Activated CD4-positive, alpha-beta T cell treated with anti-CD3 and anti-CD28 coated beads for 48 hours (primary cell): ENCODE data around the gene PID1.
"Not testable (repeated sequence)": the region's sequence is repeated elsewhere in the genome, so short reads cannot be mapped to it uniquely, and the experiment has no call there.

Experiments
- DNase-seq: peaks from one replicate; pipeline ENCODE4 v3.0.0-alpha.2; 2020

The PID1 gene

DNA sequence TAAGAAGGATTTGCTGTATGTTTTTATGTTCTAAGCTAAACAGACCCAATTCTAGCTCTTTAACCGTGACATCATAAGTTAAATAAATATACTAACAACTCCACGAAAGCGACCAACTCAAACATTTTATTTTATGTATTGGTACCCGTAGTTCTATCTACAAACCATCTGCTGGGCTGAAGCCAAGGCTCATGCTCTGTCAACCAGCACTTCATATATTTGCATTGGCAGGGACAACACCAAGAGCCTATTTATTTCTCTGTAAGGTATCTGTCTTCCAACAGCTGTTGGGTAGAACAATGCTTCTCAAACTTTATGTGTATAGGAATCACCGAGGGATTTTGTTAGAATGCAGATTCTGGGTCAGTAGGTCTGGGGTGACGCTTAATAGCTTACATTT lies 64.5 kb downstream of the PID1 start:
- DNase-seq = no peak

GRCh38 chr2:229205704-229206103 lies 65.4 kb downstream of the PID1 start:
- no peak for DNase-seq

DNA sequence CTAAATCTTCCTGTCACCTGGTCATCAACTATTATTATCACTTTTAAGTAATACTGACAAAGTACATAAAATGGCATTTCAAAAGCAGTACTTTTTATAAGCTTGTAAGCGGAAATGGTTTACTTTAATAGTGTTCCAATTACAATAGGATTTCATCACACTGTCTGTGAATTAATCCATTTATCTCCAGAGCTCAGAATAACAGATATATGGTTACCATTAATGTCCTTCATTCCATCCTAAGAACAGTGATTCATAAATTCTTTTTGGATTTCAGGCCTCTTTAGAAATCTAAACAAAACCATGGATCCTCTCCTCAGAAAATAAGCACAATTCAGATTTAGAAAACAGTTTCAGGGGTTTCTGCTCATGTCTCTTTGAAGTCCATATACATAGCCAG lies 68.4 kb downstream of the PID1 start:
- DNase-seq = no peak

- DNase-seq = no peak
Observed at GRCh38 chr2:229201521-229201920, 69.6 kb downstream of the PID1 start.

DNA sequence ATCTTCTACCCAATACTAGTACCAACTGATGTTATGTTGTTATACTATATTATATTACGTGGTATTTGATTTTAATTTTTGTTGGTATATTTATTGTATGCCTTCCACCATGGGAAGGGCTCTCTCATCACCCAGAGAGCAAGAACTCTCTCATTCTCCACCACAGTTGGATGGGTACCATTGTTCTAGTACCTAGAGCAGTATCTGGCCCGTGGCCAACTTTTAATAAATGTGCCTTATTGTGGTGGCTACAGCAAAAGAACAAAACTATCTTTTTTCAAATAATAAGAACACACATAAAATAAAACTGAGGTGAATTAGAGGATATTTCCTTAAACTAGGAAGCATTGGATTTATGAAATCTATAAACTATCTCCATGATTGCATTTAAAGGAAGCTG lies 71.8 kb downstream of the PID1 start:
- no peak for DNase-seq

DNA sequence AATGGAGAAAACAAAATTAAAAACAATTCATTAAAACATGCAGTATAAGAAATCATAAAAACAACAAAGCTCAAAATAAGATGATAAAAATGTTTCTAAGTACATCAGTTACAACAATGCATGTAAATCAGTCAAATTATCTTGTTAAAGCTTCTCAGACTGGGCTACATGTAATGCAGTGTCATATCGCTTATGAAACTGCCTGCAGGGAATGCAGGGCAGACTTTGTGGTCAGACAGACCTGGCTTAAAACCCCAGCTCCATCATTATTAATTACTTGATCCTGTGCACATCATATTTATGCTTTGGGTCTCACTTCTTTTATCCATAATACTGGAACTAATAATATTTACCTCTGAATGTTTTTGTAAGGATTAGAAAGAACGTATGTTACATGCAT lies 74.6 kb downstream of the PID1 start:
- DNase-seq = no peak

DNA sequence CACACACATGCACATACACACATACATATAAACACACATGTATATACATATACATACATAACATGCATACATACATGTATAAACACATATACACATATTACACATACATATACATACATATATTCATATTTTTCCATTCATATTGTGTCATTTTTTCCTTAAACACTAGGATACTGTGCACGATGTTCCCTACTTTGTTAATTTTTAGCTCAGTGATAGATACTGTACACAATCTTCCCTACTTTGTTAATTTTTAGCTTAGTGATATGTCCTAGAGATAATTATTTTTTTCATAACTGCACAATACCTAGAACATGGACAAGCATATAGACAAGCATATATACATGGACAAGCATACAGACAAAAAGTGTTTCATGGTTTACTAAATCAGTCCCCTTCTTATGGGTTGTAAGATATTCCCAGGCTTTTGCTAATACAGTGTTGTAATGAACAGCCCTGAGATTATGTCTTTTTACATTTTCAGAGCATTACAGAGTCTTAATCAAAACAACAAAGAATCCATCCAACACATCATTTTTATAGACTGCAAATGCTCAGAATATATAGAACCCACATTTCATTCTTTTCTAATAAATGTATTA lies 75.6 kb downstream of the PID1 start:
- DNase-seq = no peak

DNA sequence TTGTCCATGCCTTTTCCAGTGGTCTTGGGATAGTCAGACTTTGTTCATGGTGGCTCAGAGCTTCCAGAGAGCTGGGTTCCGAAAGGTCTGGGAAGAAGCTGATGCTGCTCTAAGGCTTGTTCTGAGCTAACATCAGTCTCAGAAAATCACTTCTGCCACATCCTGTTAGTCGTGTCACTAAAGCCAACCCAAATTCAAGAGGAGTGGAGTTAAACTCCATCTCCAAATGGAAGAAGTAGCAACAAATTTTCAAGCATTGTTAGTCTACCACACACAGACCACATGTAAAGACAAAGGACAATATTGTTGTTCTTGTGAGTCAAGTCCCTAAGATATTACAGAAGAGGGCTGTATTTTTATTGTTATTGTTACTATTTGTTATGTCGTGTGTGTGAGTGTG lies 77.8 kb downstream of the PID1 start:
- no peak for DNase-seq

DNA sequence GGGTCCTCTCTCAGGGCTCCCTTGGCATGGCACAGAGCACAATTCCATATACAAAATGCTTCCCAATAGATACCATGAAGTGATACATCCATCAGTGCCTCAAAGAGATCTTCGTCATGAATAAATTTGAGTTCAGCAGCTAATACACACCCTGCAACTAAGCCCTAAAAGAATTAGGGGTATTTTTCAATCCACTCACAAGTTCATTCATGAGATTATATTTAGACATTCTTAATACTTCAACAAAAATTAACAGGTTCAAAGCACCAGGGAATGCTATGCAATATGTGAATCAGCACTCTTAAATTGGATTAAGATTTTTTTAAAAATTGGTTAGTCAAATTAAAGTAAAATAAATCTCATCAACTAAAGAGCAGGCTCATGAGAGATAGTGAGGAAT lies 79.7 kb downstream of the PID1 start:
- DNase-seq = no peak

DNA sequence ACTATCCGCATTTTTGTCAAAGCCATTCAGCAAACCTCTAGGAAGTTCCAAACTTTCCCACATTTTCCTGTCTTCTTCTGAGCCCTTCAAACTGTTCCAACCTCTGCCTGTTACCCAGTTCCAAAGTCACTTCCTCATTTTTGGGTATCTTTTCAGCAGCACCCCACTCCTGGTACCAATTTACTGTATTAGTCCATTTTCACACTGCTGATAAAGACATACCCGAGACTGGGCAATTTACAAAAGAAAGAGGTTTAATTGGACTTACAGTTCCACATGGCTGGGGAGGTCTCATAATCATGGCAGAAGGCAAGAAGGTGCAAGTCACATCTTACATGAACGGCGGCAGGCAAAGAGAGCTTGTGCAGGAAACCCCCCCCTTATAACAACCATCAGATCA lies 84.0 kb downstream of the PID1 start:
- not testable (repeated sequence) for DNase-seq

DNA sequence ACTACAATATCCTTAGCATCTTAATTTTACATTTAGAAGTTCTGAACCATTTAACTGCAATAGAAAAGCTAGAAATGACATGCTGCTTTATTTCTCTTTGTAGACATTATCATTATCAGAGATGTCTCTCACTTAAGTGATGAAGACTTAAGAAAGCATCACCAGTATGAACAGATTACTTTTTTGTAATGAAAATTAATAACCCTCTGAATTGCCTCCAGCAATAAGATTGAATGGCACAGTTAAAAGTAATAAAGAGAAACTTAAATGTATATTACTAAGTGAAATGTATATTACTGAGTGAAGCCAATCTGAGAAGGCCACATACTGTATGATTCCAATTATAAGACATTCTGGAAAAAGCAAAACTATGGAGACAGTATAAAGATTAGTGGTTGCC lies 89.4 kb downstream of the PID1 start:
- no peak for DNase-seq

GRCh38 chr2:229180658-229181057 lies 90.4 kb downstream of the PID1 start:
- DNase-seq = no peak

DNA sequence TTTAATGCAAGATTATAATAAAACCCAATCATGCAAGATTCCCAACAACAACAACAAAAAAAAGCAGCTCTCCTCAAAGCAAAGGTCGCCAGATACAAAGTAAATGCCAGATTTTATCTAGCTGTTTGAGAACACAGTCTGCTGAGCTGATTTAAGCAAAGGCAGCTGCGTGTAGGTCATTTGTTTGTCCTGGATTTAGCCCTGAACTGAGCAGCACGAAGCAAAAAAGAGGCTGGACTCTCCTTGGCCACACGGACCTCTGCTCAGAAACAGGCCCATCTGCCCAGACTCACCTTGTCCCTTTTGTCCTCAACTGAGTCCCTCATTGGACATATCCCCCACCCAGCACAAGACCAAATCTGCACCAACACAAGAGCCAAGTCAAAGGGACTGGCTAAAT lies 91.5 kb downstream of the PID1 start:
- DNase-seq = no peak

GRCh38 chr2:229178706-229179105 lies 92.4 kb downstream of the PID1 start:
- no peak for DNase-seq

GRCh38 chr2:229178117-229178516 lies 93.0 kb downstream of the PID1 start:
- no peak for DNase-seq

GRCh38 chr2:229176136-229176535 lies 95.0 kb downstream of the PID1 start:
- no peak for DNase-seq

- DNase-seq = no peak
Observed at GRCh38 chr2:229175497-229175863, 95.6 kb downstream of the PID1 start.

DNA sequence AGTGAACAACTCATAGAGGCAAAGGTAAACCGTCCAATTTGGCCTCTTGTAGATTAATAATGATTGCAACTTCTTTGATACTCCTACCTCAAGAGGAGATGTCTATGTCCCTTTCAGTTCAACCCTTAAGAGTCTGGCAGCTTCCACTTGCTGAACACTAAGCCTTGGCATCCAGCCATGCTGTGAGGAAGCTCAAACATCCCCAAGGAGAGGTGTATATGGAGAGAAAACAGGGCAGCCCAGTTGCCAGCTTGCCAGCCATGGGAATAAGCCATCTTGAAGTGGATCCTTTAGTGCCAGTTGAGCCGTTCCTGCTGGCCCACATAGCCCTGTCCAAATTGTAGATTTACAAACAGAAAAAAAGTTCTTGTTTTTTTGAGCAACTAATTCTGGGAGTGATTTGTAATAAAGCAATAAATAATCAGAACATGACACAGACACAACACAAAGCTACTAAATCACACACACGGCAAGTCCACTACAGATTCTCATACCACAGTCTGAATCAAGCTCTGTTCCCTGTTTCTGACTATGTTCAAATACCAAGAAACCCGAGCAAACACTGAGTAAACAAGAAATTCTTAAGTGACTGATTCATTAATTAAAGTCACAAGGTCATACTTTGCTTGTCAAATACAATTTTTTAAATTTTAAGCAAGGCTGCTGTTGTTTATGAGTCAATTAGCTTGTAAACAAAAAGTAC lies 96.1 kb downstream of the PID1 start:
- DNase-seq = no peak

DNA sequence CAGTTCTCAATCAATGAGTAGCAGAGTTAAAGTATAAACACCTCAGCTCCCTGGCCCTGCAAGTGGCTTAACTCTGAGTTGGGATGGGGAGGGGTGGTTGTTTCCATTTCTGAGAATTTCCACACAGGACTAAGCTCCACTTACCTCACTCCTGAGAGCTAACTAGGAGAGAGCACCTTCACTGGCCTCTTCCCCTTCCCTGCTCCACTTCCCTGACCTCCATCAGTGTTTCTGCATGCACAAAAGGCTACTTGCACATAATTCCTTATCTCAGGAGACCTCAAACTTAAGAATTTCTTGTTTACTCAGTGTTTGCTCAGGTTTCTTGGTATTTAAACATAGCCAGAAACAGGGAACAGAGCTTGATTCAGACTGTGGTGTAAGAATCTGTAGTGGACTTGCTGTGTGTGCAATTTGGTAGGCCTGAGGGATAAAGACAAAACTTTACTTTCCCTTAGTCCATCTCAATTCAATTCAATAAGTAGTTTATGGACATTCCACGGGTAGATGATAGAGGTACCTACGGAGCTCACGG lies 97.2 kb downstream of the PID1 start:
- no peak for DNase-seq

DNA sequence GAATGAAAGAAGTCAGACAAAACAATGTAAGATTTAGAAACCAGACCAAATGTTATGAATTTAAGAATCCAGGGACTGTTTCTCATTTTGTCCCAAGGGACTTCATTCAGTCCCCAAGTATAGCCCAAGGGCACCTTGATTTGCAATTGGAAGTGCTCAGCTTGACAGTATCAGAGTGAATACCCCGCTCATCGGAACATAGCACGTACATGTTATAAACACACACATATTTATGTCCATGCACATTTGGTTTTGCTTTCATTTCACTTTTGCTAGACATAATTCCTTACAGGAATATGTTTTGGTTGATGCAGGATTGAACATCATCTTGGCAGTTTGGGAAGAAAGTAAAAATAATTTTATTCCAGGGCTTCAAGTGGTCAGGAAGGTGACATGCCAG lies 100.2 kb downstream of the PID1 start:
- DNase-seq = no peak

- no peak for DNase-seq
Observed at GRCh38 chr2:229170171-229170570, 100.9 kb downstream of the PID1 start.

DNA sequence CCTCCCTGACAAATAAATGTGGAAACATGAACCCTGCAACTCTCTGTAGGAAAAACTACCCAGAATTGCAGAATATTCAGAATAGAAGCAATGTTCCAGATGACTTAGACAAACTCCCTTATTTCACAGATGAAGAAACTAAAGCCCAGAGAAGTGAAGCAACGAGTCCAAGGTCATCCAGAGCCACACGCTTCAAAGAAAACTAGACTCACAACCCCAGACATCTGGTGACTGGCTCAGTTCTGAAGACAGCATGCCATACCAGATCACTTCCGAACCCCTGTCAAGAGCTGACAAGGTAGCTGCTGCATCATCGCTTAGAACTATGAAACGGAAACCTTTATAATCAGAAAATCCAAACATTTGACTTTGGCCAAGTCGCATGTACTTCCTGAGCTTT lies 101.3 kb downstream of the PID1 start:
- no peak for DNase-seq

- no peak for DNase-seq
Observed at GRCh38 chr2:229164545-229165249, 106.4 kb downstream of the PID1 start.

- DNase-seq = no peak
Observed at GRCh38 chr2:229163893-229164292, 107.2 kb downstream of the PID1 start.
